Stimulated activated CD4-positive, alpha-beta T cell treated with anti-CD3 and anti-CD28 coated beads, Interleukin-2, amount 100 ng/mL, for 24 hours (primary cell): Measurements from ENCODE around the gene STK32C.

Experiments used
- DNase-seq, 2 donors: peaks; one replicate each; pipeline ENCODE4 v3.0.0-alpha.2; 2020

Gene STK32C

DNA sequence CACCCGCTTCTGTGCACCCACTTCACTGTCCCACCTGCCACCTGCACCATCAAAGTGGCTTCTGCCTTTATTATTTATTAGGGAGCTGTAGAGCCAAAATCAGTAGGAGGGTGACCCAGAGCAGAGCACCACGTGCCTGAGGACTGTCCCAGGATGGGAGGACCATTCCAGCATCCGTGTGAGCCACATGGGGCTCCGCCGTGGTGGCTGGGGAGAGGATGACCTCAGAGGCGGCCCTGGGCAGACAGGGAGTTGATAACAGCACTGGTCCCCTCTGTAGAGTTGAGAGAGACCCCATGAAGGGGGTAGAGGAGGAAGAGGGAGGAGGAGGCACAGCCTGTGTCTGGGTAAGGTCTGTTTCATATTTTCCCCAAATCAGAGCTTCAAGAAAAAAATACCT is 129.7 kb downstream of the STK32C start:
- no peak for DNase-seq

DNA sequence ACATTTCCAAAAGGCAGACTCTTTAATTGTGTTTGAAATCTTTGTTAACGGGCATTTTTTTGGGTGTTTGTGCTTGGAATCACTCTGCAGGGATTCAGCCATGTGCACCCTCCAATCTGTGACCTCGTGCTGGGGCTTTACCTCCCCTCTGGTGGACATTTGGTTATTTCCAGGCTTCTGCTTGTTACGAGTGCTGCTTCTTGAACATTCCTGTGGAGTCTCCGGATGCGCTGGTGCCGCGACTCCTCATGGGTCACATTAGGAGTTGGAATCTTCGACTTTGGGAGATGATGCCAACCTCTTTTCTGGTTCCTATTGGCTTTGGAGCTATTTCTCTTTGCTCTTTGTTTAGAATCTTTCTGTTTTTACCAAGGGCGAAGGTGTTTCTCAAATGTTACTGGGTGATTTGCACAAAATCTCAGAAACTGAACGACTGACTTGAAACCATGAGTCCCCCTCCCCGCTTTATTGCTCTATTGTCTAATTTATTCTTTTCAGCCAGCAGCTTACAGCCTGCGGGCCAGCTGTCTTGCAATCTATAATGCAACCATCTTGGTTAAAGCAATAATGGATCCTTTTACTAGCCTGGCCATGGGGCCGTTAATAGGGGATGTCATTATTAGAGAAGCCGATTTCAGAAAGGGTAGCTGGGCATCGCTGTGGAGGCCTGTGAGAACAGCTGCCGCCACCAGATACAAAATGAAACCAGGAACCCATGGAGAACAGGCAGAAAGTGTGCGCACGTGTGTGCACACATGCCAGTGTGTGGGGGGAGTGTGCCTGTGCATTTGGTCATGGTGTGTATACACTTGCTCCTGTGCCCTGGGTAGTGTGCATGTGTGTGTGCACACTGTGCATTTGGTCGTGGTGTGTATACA is 130.9 kb downstream of the STK32C start:
- DNase-seq = no peak

DNA sequence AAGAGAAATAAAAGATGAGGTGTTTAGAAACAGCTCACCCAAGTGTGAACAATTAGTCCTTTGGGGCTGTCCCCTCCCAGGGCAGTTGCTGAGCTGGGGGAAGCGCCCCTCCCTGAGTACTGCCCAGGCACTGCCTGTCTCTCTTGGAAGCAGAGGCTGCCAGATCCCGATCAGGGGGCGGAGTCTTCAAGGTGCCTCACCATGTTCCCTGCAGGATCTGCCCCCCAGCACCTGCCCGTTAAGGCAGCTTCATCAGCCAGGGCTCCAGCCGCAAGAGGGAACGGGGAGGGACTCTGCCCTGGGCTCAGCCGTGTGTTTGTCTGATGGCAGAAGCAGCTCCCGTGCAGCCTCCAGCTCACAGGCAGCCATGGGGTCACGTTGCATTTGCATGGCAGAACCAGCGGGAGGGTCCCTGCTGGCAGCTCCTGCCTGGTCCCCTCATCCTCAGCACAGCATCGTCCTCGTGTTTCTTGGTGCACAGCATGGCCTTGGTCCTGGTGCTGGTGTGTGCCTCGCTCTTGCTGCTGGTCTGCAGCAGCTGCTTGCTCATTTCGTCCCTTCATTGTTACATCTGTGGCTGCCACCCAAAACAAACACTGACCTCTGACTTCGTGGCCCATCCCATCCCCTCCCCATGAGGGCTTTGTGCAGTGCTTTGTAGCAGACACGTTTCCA is 131.7 kb downstream of the STK32C start:
- no peak for DNase-seq

DNA sequence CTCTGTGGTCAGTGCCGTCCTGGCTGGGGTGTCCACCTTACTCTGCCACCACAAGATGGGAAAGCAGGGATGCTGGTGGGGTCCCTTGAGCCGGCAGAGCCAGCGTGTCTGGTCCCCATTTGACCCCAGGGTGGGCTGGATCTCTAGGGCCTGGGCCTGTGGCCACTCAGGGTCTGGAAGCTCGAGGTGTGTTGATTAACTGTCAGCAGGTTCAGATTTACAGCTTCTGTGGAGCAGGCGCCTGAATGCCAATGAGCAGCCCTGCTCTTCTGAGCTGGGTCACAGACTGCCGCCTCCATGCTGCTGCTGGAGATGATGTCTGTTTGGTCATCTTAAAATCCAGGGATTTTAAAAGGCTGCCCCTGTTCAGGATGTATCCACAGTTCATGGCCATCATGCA is 132.3 kb downstream of the STK32C start:
- DNase-seq = no peak

DNA sequence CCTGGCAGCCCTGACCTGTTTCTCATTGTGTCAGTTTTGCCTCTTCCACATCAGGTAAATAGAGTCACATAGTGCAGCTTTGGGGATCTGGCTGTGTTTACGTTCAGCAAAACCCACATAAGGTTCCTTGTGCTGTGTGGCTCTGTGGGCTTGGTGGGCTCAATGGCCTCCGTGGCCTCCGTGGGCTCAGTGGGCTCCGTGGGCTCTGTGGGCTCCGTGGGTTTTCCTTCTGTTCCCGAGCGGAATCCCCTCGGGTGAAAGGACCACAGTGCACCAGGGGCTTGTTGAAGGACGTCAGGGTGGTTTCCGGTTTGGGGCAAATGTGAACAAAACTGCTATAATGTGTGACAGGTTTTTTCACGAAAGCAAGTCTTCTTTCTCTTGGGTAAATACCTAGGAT is 133.5 kb downstream of the STK32C start:
- DNase-seq = no peak

DNA sequence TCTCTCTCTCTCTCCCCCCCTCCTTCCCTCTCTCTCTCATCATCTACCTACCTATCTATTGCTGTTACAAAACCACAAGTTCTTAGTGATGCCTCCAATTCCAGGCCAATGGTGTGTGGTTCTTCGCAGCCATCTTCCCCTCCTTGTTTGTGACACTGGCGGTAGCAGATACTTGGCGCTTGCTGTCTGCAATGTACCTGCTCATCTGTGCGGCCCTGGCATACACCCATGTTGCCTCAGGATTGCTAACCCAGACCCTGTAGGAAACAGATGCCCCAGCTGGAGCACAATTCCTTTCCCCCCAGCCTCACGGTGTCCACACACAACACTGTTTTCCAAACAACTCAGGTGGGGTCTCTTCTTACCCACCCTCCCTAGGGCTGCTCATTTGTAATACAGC is 134.6 kb downstream of the STK32C start:
- DNase-seq = no peak

DNA sequence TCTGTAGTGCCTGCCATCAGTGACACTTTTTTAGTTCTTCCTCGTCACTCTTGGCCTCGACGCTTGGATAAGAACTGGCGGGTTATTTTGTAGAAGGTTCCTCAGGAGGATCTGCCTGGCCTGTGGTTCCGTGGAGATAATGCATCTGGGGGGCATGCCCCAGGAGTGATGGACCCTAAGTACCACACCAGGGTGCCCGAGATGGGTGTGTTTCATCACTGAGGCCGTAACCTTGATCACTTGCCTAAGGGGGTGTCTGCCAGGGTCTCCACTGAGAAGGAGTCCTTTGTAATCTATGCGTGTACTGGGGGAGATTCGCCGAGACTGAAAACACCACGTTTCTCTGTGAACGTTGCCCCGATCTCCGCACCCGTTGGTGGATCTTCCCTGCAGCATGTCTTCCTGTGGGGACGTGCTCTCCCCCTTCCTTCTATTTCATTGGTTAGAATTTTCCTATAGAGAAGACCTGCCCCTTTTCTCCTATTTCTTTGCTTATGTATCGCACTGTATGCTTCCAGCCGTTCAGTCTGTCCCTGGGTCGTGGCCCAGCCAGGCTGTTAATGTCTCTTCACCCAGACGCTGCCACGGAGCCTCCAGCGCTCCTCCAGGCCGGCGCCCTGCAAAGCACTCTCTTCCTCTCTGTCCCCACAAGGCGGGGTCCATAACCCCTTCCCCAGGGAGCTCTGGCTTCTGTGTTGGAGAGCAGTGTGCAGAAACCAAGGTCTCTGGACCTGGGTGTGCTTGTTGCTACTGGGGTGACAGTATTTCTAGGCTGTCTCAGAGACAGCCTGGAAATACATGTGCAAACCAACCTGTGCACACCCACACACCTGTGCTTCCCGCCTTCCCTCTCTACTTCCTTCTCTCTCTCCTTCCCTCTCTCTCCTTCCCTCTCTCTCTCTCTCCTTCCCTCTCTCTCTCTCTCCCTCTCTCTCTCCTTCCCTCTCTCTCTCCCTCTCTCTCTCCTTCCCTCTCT is 135.4 kb downstream of the STK32C start:
- no peak for DNase-seq

DNA sequence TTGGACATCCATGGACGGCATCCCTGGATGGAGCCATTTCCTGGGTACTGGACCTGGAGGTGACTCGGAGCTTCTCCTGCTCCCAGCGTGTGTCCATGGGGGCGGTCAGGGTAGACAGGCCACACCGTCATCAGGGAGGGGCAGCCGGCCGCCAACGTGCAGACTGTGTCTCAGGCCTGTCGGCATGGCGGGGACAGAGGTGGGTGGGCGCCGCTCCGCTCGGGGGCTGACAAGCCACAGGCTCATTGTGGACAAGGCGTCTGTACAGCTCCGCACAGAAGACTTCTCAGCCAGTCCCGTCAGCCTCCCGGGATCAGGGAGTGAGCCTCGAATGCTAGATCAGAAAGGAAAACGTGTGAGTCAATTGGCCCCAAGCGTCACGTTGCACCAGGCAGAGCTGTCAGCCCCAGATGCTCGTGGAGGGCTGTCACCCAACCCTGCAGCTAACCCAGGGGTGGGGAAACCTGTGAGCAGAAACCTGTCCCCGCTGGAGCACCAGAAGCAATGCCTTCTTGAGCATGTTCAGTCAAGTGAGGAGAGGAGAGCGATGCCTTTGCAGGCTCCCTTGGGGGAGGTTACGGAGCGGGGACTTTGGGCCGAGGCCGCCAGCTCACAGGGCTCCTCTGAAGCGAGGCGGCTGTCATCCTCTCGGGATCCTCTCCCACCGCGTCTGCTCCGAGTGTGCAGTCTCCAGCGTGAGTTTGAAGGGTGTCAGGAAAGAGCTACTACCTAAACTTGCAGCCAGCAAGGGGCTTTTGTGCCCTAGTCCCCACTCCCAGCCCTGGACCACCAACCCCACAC is 137.0 kb downstream of the STK32C start:
- DNase-seq = no peak

DNA sequence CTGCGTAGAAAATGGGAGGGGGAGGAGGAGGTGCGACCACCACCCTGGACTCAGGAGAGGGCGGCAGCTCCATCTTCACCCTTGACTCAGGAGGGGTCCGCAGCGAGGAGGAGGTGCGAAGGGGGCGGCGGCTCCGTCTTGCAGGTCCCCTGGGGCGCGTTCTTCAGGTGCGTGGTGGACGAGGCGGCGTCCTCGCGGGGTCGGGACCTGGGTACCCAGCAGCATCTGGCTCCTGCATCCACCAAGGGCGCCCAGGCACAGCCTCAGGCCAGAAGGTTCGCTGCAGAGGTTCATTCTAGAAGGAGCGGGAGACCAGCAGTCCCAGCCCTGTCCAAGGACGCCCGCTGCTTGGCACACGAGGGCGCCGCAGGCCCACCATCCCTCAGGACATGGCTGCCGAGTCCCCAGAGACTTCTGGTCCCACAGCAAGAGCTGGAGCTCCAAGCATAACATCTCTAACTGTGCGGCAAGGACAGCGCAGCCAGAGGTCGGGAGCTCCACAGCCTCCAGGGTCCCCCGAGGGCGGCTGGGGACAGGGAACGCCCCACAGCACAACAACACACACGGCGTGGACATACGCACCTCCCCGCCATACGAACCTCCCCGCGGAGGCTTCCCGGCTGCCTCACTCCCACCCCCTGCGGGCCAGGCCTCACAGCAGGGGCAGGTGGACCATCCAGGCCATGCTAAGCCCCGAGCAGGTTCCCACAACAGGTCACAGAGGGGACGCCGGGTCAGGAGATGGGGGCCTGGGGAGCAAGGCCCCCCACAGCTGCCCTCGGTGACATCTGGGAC is 137.8 kb downstream of the STK32C start:
- DNase-seq = no peak

DNA sequence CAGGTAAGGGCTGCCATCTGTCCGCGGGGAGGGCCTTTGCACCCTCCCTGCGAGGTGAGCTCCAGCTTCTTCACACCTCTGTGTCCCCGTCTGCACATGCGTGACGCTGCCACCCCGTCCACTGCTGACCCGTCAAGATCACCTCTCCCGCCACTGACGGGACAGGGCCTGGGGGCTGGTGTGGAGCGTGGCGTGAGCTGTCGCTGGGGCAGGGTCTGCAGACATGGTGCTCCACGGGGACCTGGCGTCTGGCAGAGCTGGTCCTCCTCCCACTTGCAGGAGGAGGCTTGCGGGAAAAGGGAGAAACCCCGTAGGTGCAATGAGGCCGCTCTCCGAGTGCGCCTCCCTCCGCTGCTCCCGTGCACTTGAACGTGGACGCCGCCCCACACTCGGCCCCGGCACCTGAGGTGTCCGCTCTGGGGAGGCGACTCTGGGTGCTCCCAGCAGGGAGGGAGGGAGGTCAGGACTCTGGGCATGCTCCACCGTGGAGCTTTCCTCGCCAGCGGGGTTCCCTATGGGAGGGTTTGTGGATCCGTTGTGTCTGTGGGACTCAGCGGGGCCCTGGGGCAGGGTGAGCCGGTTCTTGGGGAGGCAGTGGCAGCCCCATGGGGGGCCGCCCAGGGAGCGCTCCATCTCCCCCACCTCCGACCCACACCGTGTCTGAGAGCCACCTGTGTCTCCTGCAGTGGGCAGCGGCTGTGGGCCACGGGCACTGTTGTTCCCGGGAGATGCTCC is 138.6 kb downstream of the STK32C start:
- DNase-seq = no peak

DNA sequence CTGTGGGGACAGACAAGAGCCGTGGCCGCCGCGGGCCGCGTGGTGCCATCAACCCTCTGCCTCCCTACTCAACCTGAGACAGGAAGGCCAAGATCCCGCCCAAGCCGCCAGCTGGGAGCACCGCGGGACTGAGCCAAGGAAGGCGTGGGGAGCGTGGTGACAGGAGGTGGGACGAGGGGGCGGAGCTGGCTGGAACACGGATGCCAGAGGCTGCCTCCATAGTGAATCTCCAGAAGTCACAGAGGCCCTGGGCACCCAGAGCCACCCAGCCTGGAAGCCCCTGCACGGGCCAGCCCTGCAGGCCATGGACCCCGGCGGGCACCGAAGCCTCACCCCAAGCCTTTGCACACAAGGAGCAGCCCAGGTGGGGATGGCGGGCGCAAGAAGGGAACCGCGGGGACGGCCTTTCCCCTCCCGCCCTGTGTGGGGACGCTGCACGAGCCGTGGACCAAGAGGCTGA is 139.1 kb downstream of the STK32C start:
- no peak for DNase-seq

DNA sequence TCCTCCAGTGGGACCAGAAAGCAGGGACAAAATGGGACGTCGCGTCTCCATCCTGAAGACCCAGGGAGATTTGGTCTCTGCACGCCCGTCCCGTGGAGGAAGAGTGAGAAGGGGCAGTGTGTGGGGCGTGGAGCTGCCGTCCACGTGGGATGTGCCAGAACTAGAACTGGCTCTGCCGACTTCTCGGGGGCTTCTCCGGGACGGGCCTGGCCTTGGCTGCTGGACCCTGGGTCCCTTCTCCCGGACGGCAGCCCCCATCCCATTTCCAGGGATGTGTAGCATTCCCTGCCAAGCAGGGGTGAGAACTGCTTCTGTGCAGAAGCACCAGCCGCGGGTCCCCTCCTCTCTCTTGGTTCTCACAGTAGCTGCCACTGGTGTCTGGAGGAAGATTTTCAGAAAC is 139.8 kb downstream of the STK32C start:
- no peak for DNase-seq

DNA sequence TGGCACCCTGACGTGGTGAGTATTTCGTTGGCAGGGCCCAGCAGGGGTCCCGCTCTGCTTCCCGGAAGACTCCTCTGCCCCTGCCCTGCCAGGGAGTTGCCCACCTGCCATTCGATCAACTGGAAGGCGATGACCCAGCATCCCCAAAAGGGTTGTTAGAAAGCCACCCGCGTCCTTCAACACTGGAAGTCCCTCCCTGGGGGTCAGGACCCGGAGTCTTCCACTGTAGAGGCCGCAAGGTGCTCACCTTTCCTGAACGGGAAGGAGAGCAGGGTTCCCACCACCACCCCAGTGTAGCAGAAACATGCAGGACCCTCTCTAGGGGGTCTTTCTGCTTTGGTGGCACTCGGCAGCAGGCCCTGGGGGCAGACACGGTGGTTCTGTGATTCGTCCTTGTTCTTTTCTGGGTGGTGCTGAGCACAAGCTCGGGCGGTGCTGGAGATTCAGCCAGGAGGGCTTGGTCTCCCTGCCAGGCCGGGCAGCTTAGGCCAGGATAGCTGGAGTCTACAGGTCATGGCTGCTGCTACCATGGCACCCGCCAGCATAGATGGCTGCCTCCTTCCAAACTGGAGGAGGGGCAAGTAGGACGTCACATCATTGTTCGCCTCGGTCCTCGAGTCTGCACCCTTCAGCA is 140.6 kb downstream of the STK32C start:
- DNase-seq = no peak

DNA sequence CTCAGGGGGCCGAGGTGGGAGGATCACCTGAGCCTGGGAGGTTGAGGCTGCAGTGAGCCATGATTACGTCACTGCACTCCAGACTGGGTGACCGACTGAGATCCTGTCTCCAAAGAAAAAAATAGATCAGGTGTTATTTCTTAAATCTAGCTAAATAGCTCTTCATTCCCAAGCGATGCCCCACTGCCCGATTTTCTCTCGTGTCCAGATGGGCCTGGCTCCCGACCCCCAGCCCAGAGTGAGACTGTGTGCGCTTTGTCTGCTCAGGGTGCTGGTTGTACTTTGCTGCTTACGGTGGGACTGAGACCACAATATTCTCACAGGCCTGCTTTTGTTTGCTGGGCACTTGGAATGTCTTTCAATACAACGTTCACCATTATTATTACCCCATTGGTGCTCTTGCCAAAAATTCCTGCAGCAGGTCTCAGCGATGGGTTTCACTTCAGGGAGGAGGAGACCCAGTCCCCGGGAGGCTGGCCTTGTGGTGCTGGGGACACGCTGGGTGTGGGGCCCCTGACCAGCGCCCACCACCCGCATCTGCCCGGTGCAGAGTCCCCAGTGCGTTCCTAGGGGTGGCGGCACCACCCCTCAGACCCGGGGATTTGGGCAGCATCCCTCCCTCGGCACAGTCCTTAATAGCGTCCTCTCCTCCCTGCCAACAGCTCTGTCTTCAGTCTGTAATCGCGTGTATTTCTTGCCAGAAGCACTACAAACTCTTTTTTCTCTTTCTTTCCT is 141.4 kb downstream of the STK32C start:
- no peak for DNase-seq

DNA sequence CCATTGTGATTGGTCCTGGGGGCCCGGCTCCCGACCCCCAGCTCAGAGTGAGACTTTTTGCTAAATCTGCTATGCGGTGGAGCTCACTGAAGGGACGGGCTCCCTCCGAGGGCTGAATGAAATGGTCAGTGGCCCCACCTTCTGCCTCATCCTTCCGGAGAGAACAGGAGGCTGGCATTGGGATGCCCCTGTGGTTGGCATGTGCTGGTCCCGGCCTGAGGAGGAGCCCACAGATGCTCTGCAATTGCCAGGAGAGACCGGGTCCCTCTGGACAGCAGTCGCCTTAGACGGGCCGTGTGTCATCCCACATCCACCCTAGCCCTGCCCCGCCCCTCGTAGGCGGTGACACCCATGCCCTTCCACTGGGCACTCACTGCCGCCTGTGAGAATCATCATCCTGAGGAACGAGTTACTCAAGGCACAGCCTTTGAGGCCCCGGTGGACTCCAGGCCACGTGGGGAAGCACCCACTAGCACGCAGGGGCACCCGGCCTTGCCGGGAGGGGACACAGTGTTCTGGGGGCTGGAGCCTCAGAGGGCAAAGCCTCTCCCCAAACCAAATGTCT is 142.3 kb downstream of the STK32C start:
- DNase-seq = no peak

DNA sequence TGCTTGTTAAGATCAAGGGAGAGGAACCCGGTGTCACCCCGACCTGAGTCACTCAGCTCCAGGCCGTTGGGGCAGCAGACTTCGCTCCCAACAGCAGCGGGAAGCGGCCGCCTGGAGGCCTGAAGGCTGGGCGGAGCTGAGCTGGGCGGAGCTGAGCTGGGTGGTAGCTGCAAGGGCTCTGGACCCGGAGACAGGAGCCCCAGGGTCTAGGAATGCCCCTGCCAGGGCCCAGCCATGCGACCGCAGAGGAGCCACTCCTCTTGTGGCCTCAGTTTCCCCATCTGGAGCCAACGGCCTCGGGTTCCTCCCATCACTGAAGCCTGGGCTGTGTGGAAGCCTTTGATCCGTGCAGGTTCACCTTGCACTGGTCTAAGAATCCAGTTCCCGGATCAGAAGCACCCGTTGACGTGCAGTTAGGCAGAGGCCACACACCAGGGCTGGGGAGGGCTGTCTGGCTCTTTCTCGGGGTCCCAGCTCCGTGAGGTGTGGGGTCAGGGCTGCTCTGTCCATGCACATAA is 142.9 kb downstream of the STK32C start:
- no peak for DNase-seq

DNA sequence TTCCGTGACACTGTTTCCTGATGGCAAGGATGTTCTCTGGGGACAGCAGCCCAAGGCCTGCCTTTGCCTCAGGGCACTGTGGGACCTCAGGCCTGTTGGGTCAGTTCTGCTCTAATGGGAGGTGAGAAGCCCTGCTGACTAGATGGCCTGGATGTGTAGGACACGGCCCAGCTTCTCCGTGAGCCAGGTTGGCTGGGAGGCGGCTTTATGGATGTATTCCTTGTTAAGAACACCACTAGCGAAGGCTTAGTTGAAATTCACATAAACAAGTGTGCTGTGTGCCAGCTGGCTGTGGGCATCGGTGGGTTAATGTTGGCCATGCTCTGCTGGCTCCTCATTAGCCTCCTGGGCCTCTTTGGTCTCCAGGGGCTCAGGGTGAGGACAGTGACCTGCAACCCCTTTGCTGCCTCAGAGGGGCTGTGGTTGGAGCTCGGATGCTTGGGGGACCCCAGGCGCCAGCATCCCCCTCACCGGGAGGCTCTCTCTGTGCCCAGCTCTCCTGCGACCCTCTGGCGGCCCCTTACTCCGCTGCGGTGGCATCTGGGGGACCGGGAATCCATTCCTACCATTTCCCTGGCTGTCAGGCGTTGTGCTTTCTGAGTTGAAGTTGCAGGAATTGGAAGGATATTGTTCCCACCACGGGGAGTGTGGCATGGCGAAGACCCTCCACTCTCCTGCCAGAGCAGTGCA is 143.8 kb downstream of the STK32C start:
- no peak for DNase-seq

DNA sequence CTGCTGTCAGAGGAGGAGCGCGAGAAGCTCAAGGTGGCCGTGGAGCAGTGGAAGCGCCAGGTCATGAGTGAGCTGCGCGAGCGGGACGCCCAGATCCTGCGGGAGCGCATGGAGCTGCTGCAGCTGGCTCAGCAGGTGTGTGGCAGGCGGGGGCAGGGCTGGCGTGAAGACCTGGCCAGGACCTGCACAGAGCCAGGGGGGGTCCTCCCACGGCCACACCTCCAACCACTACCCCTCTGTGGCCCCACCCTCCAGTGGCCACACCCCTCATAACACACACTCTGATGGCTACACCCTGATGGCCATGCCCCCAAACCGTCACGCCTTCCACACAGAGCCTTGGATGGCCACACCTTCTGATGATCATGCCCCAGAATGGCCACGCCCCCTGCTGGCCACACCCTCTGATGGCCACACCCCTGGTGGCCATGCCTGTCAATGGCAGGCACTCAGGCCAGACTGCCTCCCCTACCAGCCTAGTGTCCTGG is 144.4 kb downstream of the STK32C start:
- DNase-seq = peak in 1 of 2 donors; percentile 68
